Pancreas (tissue), 10 donors: ENCODE measurements around the gene PROSER2. TPM values are rescaled to one million over a fixed set of nuclear protein-coding genes. Genes with fewer than 3 reads are reported as not detected.

Source experiments
- ATAC-seq, 4 donors: fragments of 200-7000 bp; cut with Tn5 transposase; one replicate each; pipeline versions ENCODE4 v1.8.0 to v1.9.1; 2020; ENCODE audit warnings: mild to moderate bottlenecking in 4 of 4, moderate library complexity in 4 of 4
- DNase-seq, 6 donors: peaks; one replicate each; pipeline ENCODE4 v3.0.0-alpha.2; 2020
- FAIRE-seq: peaks from 2 replicates; lab custom pipeline; 2012; peaks lifted over from hg19 to GRCh38; lab: Jason Lieb, UNC
- H3K27ac ChIP-seq, 4 donors: fragments of 200-600 bp; sonication (generic); 1 replicate in 3 of 4; 2 replicates in 1 of 4; pipeline versions ENCODE4 v1.5.0 to v1.8.0; 2020
- H3K27me3 ChIP-seq, 4 donors: fragments of 200-600 bp; one replicate each; pipeline ENCODE4 v1.8.0; 2021
- H3K36me3 ChIP-seq, 3 donors: fragments of 200-600 bp; sonication (generic) in 1 of 3; one replicate each; pipeline versions ENCODE4 v1.5.0 to v1.8.0; 2020 to 2021
- H3K4me1 ChIP-seq, 3 donors: fragments of 200-600 bp; one replicate each; pipeline ENCODE4 v1.8.0; 2021
- H3K4me3 ChIP-seq, 4 donors: fragments of 200-600 bp; sonication (generic) in 2 of 4; one replicate each; pipeline versions ENCODE4 v1.5.0 to v1.8.0; 2020 to 2021
- H3K9me3 ChIP-seq, 4 donors: fragments of 200-600 bp; one replicate each; pipeline ENCODE4 v1.8.0; 2021
- WGBS, 2 donors: extraction: QIAGEN DNeasy Blood & Tissue Kit; methylation state at CpG; one replicate each; pipeline ENCODE4 v1.1.7; 2013; 5-methylcytosine and 5-hydroxymethylcytosine counted together
- intact Hi-C, 3 donors: fragments of 100-400 bp; cut with DNase I; formaldehyde crosslinking; loops; one replicate each; pipeline versions ENCODE4 v1.11.1 to v1.14.2; 2022
- polyA plus RNA-seq, 2 donors: library from polyadenylated mRNA; stranded (reverse); fragments of 200-250 nt; gene quantifications; one replicate each; pipeline ENCODE4 v1.2.3, GENCODE V29; 2013
- total RNA-seq, 6 donors: library from RNA; stranded (reverse); fragmentation: NEBNext Ultra II Directional in 4 of 6; extraction: Animal tissue kit (Norgen Biotek cat#: 25700) in 4 of 6; gene quantifications; one replicate each; pipeline versions ENCODE4 v1.2.1 to v1.2.4, GENCODE V29; 2021 to 2023
- TF ChIP-seq, protein P1 (sequence below), 4 donors: fragments of 200-600 bp; sonication (generic) in 3 of 4; IDR thresholded peaks; one replicate each; pipeline versions ENCODE4 v1.5.0 to v1.8.0; 2021; ENCODE audit warnings: antibody characterized with exemption in 4 of 4
- donor health status: healthy with polysubstance abuse.
- donor health status: DM: no; HTN: no; CAD: no; lungs with moderate emphysema.
- donor health status: DM: no; HTN: no; CAD: no.
- donor health status: control.
- donor health status: control.
- donor health status: Bipolar disorder and iron deficiency.
- donor health status: DM: yes; HTN: yes; CAD: no.
- donor health status: DM: no; HTN: no; CAD: no.
- donor health status: DM: no; HTN: no; CAD: no.
- donor health status: DM: yes; HTN: yes; CAD: no.

The PROSER2 gene
- total and polyA plus RNA-seq, 8 donors = 5.7 to 21.2 (median 11.0) TPM

DNA sequence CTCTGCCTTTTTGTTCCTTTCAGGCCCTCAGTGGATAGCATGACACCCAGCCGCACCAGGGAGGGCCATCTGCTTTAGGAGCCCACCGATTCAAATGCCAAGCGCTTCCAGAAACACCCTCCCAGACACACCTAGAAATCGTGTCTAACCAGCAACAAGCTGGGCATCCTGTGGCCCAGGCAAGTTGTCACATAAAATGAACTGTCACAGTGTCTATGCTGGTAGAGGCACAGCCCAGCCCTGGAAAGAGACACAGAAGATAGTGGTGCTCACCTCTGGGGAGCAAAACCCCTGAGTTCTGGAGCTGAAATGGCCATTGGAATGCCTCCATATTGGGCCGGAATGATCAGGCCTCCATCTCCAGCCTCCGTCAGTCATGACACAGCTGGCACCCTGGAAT lies 42.0 kb upstream of the PROSER2 start:
- WGBS, 2 donors = 76 to 79% methylated on average over 6 of the region's 6 CpGs
- no peaks in the 10 kb centered on the region for H3K27me3 ChIP-seq
- H3K27ac ChIP-seq = no peak overlapping the region
- H3K36me3 ChIP-seq = no peaks in the 10 kb centered on the region
- no peaks in the 10 kb centered on the region for H3K9me3 ChIP-seq
- intact Hi-C loops = loop anchor here in 2 of 3 donors (5.0 to 10.0 kb wide), 2 partner anchors 204 to 206 kb away; no protein-coding TSS in a partner anchor
- ATAC-seq (no peak), DNase-seq (no peak), FAIRE-seq (no peak)
- TF ChIP-seq, protein P1, sequence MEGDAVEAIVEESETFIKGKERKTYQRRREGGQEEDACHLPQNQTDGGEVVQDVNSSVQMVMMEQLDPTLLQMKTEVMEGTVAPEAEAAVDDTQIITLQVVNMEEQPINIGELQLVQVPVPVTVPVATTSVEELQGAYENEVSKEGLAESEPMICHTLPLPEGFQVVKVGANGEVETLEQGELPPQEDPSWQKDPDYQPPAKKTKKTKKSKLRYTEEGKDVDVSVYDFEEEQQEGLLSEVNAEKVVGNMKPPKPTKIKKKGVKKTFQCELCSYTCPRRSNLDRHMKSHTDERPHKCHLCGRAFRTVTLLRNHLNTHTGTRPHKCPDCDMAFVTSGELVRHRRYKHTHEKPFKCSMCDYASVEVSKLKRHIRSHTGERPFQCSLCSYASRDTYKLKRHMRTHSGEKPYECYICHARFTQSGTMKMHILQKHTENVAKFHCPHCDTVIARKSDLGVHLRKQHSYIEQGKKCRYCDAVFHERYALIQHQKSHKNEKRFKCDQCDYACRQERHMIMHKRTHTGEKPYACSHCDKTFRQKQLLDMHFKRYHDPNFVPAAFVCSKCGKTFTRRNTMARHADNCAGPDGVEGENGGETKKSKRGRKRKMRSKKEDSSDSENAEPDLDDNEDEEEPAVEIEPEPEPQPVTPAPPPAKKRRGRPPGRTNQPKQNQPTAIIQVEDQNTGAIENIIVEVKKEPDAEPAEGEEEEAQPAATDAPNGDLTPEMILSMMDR (IDR thresholded peaks at IDR 0.05) = no peak
- no peaks in the 10 kb centered on the region for H3K4me1 ChIP-seq
- no peak overlapping the region for H3K4me3 ChIP-seq

DNA sequence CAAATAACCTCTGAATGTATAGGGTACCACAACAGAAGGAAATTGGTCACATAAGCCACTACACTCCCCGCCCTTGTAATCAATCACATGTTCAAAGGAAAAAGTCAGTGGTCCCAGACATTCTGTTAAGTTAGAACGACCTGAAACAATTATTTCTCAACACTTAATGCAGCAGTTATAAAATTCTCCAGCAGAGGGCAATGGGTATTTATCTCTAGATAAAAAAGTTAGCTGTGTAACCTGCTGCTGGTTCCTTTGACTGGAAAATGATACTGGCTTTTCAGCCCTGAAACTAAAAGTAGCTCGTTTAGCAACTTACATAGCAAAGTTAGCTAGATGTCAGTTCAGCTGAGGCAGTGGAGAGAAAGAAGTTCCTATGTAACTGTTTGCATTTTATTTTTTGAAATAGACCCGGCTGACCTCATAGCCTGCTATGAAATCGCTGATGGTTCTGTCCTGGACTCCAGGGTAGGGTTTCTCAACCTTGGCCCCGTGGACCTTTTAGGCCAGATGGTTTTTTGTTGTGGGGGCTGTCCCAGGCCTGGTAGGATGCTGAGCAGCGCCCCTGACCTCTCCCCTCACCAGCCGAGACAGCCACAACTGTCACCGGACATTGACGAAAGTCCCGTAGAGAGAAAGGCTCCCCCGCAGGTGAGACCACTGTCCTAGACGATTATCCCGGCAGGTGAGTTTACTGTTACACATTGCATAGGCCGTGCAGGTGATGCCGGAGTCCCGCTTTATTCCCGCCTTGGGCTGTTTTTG lies 40.2 kb upstream of the PROSER2 start:
- Histone ChIP-seq H3K27me3 (no peaks in the 10 kb centered on the region), H3K4me1 (no peaks in the 10 kb centered on the region), H3K27ac (no peak overlapping the region), H3K36me3 (no peaks in the 10 kb centered on the region), H3K9me3 (no peaks in the 10 kb centered on the region), H3K4me3 (peak overlapping the region in 1 of 4 donors; percentile 1)
- intact Hi-C loops = loop anchor here in 2 of 3 donors (5.0 to 10.0 kb wide), 2 partner anchors 202 to 204 kb away; no protein-coding TSS in a partner anchor
- ATAC-seq (peak; percentile 75 to 94 (median 88)), DNase-seq (no peak), FAIRE-seq (peak; percentile 60)
- TF ChIP-seq, protein P1 (IDR thresholded peaks at IDR 0.05) = peak; percentile 46 to 71 (median 50)
- WGBS, 2 donors = 28 to 32% methylated on average over 18 of the region's 18 CpGs

DNA sequence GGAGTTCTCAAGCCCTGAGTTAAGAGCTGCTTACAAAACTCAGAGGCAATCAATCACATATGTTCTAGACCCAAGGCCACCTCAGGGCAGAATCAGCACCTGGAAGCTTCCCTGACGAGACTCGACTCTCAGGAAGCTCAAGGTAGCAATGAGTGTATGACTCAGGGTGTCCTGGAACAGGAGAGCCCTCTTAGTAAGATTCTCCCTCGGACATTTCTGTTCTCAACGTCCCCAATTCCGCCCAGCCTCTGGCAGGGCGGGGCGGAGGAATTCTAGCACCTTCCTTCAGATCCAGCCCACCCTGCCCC lies 39.6 kb upstream of the PROSER2 start:
- WGBS, 2 donors = 58% methylated on average over 7 of the region's 7 CpGs
- peak in 2 of 6 donors; percentile 23 to 29 for DNase-seq
- no peak for FAIRE-seq
- intact Hi-C loops = loop anchor here in 2 of 3 donors (5.0 to 10.0 kb wide), 2 partner anchors 201 to 204 kb away; no protein-coding TSS in a partner anchor
- H3K27me3 ChIP-seq = no peaks in the 10 kb centered on the region
- peak; percentile 66 to 72 (median 69) for ATAC-seq
- TF ChIP-seq, protein P1 (IDR thresholded peaks at IDR 0.05) = no peak
- peak overlapping the region in 1 of 4 donors; percentile 1 for H3K4me3 ChIP-seq
- H3K4me1 ChIP-seq = no peaks in the 10 kb centered on the region
- H3K9me3 ChIP-seq = no peaks in the 10 kb centered on the region
- no peaks in the 10 kb centered on the region for H3K36me3 ChIP-seq
- no peak overlapping the region for H3K27ac ChIP-seq

DNA sequence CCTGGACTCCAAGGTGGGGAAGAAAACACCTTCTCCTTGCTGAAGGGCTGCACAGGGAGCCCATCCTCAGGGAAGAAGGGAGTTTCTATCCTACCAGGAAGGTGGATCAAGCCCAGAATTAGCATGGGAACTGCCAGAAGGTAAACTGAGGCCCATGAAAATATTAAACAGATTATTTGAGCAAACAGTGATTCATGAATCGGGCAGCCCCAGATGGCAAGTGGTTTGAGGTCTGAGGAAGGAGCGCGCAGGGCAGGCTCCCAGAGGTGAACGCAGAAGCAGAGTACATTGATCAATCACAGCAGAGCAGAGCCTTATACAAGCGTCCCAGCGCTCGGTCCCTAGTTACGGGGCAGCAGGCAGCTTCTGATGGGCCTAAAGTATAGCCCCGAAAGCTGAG lies 35.8 kb upstream of the PROSER2 start:
- Histone ChIP-seq H3K36me3 (no peaks in the 10 kb centered on the region), H3K4me1 (no peaks in the 10 kb centered on the region), H3K4me3 (no peak overlapping the region), H3K9me3 (no peaks in the 10 kb centered on the region), H3K27ac (no peak overlapping the region), H3K27me3 (no peaks in the 10 kb centered on the region)
- DNase-seq (no peak), ATAC-seq (no peak), FAIRE-seq (no peak)
- intact Hi-C loops = loop anchor here in 1 of 3 donors (10.0 kb wide), 1 partner anchor 197 kb away; no protein-coding TSS in a partner anchor
- 84 to 94% methylated on average over 9 of the region's 9 CpGs for WGBS, 2 donors
- TF ChIP-seq, protein P1 (IDR thresholded peaks at IDR 0.05) = no peak

DNA sequence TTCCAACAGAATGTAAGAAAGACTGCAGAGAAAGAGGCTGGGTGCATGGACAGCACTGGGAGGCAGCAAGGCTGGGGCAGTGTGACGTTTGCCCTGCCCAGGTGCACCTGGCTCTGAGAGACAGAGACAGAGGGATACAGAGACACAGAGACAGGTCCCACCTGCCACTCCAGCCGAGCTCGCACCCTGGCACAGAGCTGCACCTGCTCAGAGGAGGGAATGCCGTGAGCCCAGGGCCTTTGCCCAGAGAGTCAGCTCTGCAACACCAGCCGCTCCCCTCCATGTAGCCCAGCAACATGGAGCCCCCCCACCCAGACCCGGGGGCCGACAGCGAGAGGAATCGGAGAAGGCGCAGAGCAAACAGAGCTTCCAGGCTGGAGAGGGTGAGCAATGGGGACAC lies 35.3 kb upstream of the PROSER2 start:
- Histone ChIP-seq H3K4me3 (no peak overlapping the region), H3K36me3 (no peaks in the 10 kb centered on the region), H3K27ac (no peak overlapping the region), H3K9me3 (no peaks in the 10 kb centered on the region), H3K4me1 (no peaks in the 10 kb centered on the region), H3K27me3 (no peaks in the 10 kb centered on the region)
- 66 to 69% methylated on average over 10 of the region's 10 CpGs for WGBS, 2 donors
- DNase-seq (no peak), ATAC-seq (no peak), FAIRE-seq (no peak)
- intact Hi-C loops = loop anchor here in 1 of 3 donors (10.0 kb wide), 1 partner anchor 197 kb away; no protein-coding TSS in a partner anchor
- TF ChIP-seq, protein P1 (IDR thresholded peaks at IDR 0.05) = no peak
